Small intestine (tissue), 7 donors: ENCODE measurements around the gene MAGI1. TPM values are rescaled to one million over a fixed set of nuclear protein-coding genes. Genes with fewer than 3 reads are reported as not detected.

Source experiments
- DNase-seq, 2 donors: peaks; one replicate each; pipeline versions ENCODE4 v3.0.0 to v3.0.0-alpha.2; 2013
- FAIRE-seq: peaks from 2 replicates; lab custom pipeline; 2012; peaks lifted over from hg19 to GRCh38; lab: Jason Lieb, UNC
- H3K27ac ChIP-seq, 3 donors: one replicate each; pipeline ENCODE4 v1.5.1; 2013; ENCODE audit warnings: low read length in 2 of 3, mild to moderate bottlenecking in 2 of 3, control low read depth in 1 of 3, inconsistent platforms in 1 of 3, low read depth in 1 of 3, moderate library complexity in 1 of 3
- H3K27me3 ChIP-seq, 3 donors: one replicate each; pipeline ENCODE4 v1.6.1; 2013; ENCODE audit warnings: low read length in 3 of 3, inconsistent platforms in 1 of 3; ENCODE audit not compliant: control insufficient read depth in 3 of 3, insufficient read depth in 3 of 3
- H3K36me3 ChIP-seq, 3 donors: one replicate each; pipeline ENCODE4 v1.6.1; 2013; ENCODE audit warnings: low read length in 3 of 3, inconsistent platforms in 1 of 3, low read depth in 1 of 3, mild to moderate bottlenecking in 1 of 3, moderate library complexity in 1 of 3; ENCODE audit not compliant: control insufficient read depth in 3 of 3, insufficient read depth in 2 of 3
- H3K4me1 ChIP-seq, 3 donors: one replicate each; pipeline ENCODE4 v1.6.1; 2013; ENCODE audit warnings: low read length in 2 of 3, inconsistent platforms in 1 of 3, low read depth in 1 of 3, mild to moderate bottlenecking in 1 of 3, moderate library complexity in 1 of 3; ENCODE audit not compliant: control insufficient read depth in 3 of 3, insufficient read depth in 2 of 3
- H3K4me3 ChIP-seq, 3 donors: one replicate each; pipeline ENCODE4 v1.5.1; 2013; ENCODE audit warnings: low read length in 3 of 3, control low read depth in 1 of 3, inconsistent platforms in 1 of 3, low read depth in 1 of 3, mild to moderate bottlenecking in 1 of 3, moderate library complexity in 1 of 3
- H3K9me3 ChIP-seq, 2 donors: one replicate each; pipeline ENCODE4 v1.6.1; 2013; ENCODE audit warnings: low read depth in 1 of 2, low read length in 1 of 2; ENCODE audit not compliant: control insufficient read depth in 2 of 2, insufficient read depth in 1 of 2
- WGBS, 3 donors: extraction: QIAGEN DNeasy Blood & Tissue Kit; methylation state at CpG; one replicate each; pipeline ENCODE4 v1.1.7; 2013; 5-methylcytosine and 5-hydroxymethylcytosine counted together
- polyA plus RNA-seq, 4 donors: library from polyadenylated mRNA; stranded (reverse) in 3 of 4; unstranded in 1 of 4; fragments of 200-250 nt in 3 of 4; fragments of 120-200 nt in 1 of 4; gene quantifications; one replicate each; pipeline versions ENCODE4 v1.2.1 to v1.2.3, GENCODE V29; 2013
- donor health status: healthy with polysubstance abuse.
- donor health status: control.
- donor health status: control.
- donor health status: Bipolar disorder and iron deficiency.
- donor health status: healthy.

Gene MAGI1
- polyA plus RNA-seq, 4 donors = 10.0 to 35.1 (median 12.6) TPM

DNA sequence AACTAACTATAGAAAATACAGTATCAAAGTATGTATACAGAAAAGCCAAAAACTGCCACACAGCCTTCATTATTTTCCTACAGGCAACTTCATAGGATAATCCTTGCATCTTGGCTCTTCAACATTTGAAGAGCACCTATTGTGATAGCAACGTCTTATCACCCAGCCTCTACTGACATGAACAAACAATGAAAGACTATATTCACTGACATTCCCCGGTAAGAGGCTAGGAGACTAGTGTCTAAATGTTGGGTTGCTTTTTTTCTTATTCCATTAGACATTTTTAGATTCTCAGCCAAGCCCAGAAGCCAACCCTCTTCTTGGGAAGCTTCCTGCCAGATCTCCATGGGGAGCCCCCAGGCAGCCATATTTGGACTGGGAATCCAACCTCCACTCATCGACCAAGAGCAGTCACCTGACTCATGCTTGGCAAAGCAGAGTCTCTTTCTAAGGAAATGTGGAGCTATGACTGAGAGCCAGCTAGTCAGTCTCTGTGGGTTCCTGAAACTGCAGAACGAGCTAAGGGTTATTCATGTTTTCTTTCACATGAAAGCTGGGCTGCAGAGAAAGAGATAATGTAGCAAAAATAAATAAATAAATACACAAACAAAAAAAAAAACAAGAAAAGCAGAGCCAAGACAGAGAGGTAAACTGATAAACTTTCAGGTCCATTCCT is 227.5 kb downstream of the MAGI1 start:
- DNase-seq = no peak
- no peak for FAIRE-seq

GRCh38 chr3:65810302-65810701 is 228.4 kb downstream of the MAGI1 start:
- 88 to 95% (median 89%) methylated on average over 7 of the region's 7 CpGs for WGBS, 3 donors
- DNase-seq (no peak), FAIRE-seq (no peak)
- no peak overlapping the region for H3K27ac ChIP-seq
- no peaks in the 10 kb centered on the region for H3K4me1 ChIP-seq
- H3K4me3 ChIP-seq = no peak overlapping the region
- no peaks in the 10 kb centered on the region for H3K27me3 ChIP-seq
- H3K9me3 ChIP-seq = peaks cover 0 to 8% of the 10 kb centered on the region in 2 donors
- no peaks in the 10 kb centered on the region for H3K36me3 ChIP-seq

More for the DNA sequence above, 227.5 kb downstream of the MAGI1 start:
- Histone ChIP-seq H3K27ac (no peak overlapping the region), H3K36me3 (no peaks in the 10 kb centered on the region), H3K4me3 (no peak overlapping the region), H3K4me1 (no peaks in the 10 kb centered on the region), H3K27me3 (no peaks in the 10 kb centered on the region), H3K9me3 (peaks cover 0 to 5% of the 10 kb centered on the region in 2 donors)
- WGBS, 3 donors = 70 to 88% (median 72%) methylated on average over 4 of the region's 4 CpGs

DNA sequence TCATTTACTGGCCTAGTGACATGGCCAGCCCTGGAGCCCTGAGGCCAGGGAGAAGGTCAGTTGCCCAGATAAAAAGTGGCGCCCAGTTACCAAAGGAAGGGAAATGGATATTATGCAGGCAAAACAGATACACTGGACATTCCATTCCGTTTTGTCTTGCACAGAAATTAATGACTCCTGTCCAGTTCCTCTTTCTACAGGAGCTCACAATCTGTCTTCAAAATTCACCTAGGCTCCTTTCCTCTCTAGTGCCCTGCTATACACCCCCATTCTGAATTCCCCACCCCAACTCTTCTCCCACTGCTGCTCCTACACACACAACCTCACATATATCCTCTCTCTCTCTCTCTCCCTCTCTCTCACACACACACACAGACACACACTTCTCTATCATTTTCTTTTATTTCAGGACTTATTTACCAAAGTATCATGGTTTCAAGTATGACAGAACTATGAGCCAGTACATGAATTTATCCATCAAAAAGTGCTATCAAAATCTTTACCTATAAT is 229.0 kb downstream of the MAGI1 start:
- no peak for DNase-seq
- Histone ChIP-seq H3K4me3 (no peak overlapping the region), H3K27ac (no peak overlapping the region)

GRCh38 chr3:65808824-65809223 is 229.9 kb downstream of the MAGI1 start:
- FAIRE-seq = no peak
- Histone ChIP-seq H3K4me3 (no peak overlapping the region), H3K36me3 (no peaks in the 10 kb centered on the region), H3K9me3 (peaks cover 0 to 8% of the 10 kb centered on the region in 2 donors), H3K4me1 (no peaks in the 10 kb centered on the region), H3K27me3 (no peaks in the 10 kb centered on the region), H3K27ac (no peak overlapping the region)
- 80 to 94% (median 94%) methylated on average over 3 of the region's 3 CpGs for WGBS, 3 donors
- DNase-seq = no peak

More for the DNA sequence above, 229.0 kb downstream of the MAGI1 start:
- H3K36me3 ChIP-seq = no peaks in the 10 kb centered on the region
- no peaks in the 10 kb centered on the region for H3K27me3 ChIP-seq
- H3K9me3 ChIP-seq = peaks cover 0 to 8% of the 10 kb centered on the region in 2 donors
- FAIRE-seq = no peak
- H3K4me1 ChIP-seq = no peaks in the 10 kb centered on the region
- 67 to 75% (median 72%) methylated on average over 2 of the region's 2 CpGs for whole genome bisulfite sequencing, 3 donors

GRCh38 chr3:65808407-65808806 is 230.3 kb downstream of the MAGI1 start:
- Histone ChIP-seq H3K4me1 (no peaks in the 10 kb centered on the region), H3K4me3 (no peak overlapping the region), H3K27ac (no peak overlapping the region), H3K9me3 (peaks cover 0 to 8% of the 10 kb centered on the region in 2 donors), H3K27me3 (no peaks in the 10 kb centered on the region), H3K36me3 (no peaks in the 10 kb centered on the region)
- WGBS, 3 donors = 83 to 88% (median 87%) methylated on average over 6 of the region's 6 CpGs
- DNase-seq (no peak), FAIRE-seq (no peak)

- WGBS, 3 donors = 53 to 70% (median 69%) methylated on average over 5 of the region's 5 CpGs
Observed at GRCh38 chr3:65807225-65807624, 231.5 kb downstream of the MAGI1 start.

DNA sequence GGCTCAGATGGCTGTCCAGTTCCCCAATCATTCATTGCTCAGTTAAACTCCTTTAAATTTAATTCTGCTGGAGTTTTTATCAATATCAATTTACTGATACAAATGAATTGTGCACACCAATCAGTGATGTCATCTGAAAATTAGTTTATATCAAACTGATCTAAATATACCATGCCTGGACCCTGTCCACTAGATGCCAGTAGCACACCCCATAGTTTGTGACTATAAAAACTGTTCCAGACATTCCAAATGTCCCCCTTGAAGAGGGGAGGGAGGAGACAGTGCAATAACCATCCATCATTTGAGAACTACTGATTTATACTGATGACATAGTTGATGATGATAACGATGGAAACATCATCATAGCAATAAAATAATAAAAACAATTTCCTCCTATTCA is 232.1 kb downstream of the MAGI1 start:
- Histone ChIP-seq H3K4me3 (no peak overlapping the region), H3K9me3 (peaks cover 0 to 8% of the 10 kb centered on the region in 2 donors), H3K27ac (no peak overlapping the region), H3K27me3 (no peaks in the 10 kb centered on the region), H3K4me1 (no peaks in the 10 kb centered on the region), H3K36me3 (no peaks in the 10 kb centered on the region)
- FAIRE-seq (no peak), DNase-seq (no peak)
- WGBS, 3 donors = 37 to 69% (median 43%) methylated on average over 1 of the region's 1 CpG

More at GRCh38 chr3:65807225-65807624, 231.5 kb downstream of the MAGI1 start:
- FAIRE-seq (no peak), DNase-seq (peak in 1 of 2 donors; percentile 29)
- Histone ChIP-seq H3K4me3 (no peak overlapping the region), H3K4me1 (no peaks in the 10 kb centered on the region), H3K36me3 (no peaks in the 10 kb centered on the region), H3K27me3 (no peaks in the 10 kb centered on the region), H3K27ac (no peak overlapping the region), H3K9me3 (peaks cover 0 to 8% of the 10 kb centered on the region in 2 donors)

DNA sequence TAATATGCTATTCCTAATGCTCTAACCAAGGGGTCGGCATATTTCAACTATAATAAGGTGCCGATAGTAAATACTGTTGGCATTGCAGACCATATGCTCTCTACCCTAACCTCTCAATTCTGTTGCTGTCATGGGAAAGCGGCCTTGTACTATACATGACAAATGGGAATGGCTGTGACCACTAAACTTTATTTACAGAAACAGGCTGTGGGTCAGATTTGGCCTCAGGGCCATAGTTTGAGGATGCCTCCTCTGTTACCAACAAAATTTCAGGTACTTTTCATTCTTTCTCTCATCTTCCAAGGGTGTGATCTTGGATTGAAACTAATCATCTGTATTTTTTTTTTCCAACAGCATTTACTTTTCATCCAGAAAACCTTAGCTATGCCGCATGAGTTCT is 242.0 kb downstream of the MAGI1 start:
- H3K4me1 ChIP-seq = peaks cover 0 to 4% (median 3%) of the 10 kb centered on the region in 3 donors
- H3K27me3 ChIP-seq = no peaks in the 10 kb centered on the region
- no peak overlapping the region for H3K4me3 ChIP-seq
- 89 to 93% (median 91%) methylated on average over 4 of the region's 4 CpGs for WGBS, 3 donors
- H3K9me3 ChIP-seq = no peaks in the 10 kb centered on the region
- no peak overlapping the region for H3K27ac ChIP-seq
- FAIRE-seq (no peak), DNase-seq (no peak)
- no peaks in the 10 kb centered on the region for H3K36me3 ChIP-seq
